SU-DHL-6 (cell line): ENCODE measurements around the gene RPL27A.

ENCODE experiments used
- CTCF ChIP-seq: fragments of 200-600 bp; sonication (generic); IDR thresholded peaks from one replicate; pipeline ENCODE4 v1.5.1; 2017; ENCODE audit warnings: antibody characterized with exemption, mild to moderate bottlenecking, low read length, moderate library complexity; ENCODE audit not compliant: insufficient read depth, poor library complexity, severe bottlenecking
- EZH2phosphoT487 ChIP-seq: fragments of 200-600 bp; sonication (generic), shearing (Covaris generic); conservative IDR thresholded peaks from 2 replicates; pipeline ENCODE4 v1.6.1; 2018; ENCODE audit warnings: mild to moderate bottlenecking, antibody characterized with exemption, low read length, moderate library complexity, mixed read lengths

- TF ChIP-seq CTCF: no peak
- TF ChIP-seq EZH2phosphoT487: no peak
Observed at GRCh38 chr11:8732324-8732670, 49.7 kb downstream of the RPL27A start.
